GM19238 (cell line): Measurements from ENCODE around the gene ST7L.

Experiments
- DNase-seq: peaks from one replicate; pipeline ENCODE4 v3.0.0; 2011; ENCODE audit warnings: low spot score; ENCODE audit not compliant: insufficient read length

Gene ST7L

GRCh38 chr1:112618114-112618720 is 724 bp downstream of the ST7L start:
- DNase-seq, result no peak

DNA sequence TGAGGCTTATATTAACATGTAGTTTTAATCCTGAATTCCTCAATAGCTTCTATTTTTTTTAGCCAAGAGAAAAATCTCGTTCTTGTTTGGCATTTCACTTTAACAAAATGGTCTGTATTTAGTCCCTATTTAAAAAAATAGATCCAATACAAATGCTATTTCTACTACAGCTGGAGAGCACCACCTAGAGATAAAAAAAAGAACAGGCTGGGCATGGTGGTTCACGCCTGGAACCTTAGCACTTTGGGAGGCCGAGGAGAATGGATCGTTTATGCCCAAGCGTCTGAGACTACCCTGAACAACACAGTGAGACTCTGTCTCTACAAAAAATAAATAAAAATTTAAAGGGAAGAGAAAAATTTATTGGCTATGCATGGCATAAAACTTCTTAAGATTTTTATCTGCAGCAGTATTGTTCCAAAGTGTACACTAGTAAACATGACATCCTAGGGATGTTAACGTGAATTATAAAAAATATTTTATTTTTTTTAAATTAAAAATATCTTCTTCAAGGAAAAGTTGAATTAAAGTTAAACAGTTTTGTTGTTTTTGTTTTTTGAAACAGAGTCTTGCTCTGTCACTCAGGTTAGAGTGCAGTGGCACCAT is 4.4 kb downstream of the ST7L start:
- no peak for DNase-seq

- DNase-seq, result no peak
Measured at GRCh38 chr1:112605633-112606327, 13.2 kb downstream of the ST7L start.

DNA sequence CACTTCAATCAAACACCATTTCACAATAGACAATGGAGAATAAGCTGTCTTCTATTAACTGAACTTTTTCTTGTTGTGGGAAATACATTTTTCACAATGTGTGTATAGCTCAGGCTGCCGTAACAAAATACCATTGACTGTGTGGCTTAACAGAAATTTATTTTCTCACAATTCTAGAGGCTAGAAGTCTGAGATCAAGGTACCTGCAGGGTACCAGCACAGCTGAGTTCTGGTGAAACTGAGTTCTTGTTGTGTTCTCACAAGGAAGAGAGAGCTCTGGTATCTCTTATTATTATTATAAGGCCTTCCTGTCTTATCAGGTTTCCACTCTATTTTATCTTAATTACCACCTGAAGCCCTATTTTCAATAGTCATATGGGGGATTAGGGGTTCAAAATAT is 15.4 kb downstream of the ST7L start:
- DNase-seq, result no peak

DNA sequence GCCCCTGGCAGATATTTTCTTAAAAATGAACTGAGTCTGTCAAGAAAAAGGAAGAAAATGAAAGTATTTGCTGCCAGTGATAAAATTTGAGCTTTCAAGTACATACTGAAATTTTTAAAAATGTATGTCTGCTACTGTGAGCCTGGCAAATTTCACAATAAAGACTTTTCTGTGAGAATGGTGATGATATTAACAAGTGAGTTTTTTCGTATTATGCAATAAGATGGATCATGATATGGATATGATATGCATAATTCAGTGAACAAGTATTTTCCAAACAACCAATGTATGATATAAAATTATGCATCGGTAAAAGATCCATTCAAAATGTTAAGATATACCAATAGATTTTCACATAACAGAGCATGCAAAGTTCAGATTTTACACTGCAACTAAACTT is 15.9 kb downstream of the ST7L start:
- DNase-seq, result no peak

DNA sequence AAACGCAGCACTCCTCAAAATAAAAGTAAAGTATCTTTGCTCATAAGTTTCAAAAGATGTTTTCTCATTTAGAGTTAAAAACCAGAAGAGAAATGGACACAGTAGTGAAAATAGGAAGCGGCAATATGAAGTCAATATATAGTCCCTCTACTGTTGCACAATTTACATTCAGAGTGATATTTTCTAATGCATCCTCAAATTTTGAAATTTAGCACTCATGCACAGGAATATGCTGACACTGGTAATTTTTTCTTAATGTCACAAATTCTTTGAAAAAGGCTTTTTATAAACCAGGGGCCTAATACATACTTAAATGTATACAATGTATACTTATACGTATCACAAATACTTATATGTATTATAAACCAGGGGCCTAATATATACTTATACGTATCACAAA is 19.5 kb downstream of the ST7L start:
- no peak for DNase-seq

DNA sequence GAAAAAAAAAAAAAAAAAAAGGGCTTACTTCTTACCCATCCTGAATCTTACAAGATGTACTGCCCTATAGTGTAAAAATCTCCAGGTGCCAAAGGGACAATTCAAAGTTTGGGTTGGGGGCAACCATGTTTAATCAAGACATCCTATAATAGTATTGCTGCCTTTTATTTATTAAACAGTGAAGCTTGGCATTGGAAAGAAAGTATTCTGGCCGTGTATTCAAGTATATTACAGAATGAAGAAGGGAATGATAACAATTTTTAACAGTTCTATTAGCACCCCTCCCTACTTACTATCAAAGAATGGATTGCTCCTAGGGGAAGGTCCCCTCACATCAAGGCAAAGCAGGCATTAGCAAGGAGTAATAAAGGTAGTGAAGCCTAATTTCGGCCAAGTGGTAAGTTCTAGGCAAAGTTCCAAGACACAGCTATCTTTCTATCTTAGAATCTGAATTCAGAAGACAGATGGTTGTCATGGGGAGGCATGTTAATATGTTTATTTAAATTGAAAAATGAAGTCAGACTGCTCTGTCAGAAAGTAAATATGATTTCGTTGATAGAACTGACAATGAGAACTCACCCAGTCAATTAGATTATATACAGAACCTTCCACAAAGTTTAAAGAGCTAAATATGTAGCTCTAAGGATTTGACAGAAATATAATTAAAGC is 24.6 kb downstream of the ST7L start:
- DNase-seq, result no peak

- DNase-seq, result no peak
Measured at GRCh38 chr1:112589766-112590165, 29.2 kb downstream of the ST7L start.

GRCh38 chr1:112583366-112583765 is 35.6 kb downstream of the ST7L start:
- DNase-seq, result no peak

- DNase-seq, result no peak
Measured at GRCh38 chr1:112581586-112582192, 37.3 kb downstream of the ST7L start.

- no peak for DNase-seq
Measured at GRCh38 chr1:112579801-112580510, 39.0 kb downstream of the ST7L start.

DNA sequence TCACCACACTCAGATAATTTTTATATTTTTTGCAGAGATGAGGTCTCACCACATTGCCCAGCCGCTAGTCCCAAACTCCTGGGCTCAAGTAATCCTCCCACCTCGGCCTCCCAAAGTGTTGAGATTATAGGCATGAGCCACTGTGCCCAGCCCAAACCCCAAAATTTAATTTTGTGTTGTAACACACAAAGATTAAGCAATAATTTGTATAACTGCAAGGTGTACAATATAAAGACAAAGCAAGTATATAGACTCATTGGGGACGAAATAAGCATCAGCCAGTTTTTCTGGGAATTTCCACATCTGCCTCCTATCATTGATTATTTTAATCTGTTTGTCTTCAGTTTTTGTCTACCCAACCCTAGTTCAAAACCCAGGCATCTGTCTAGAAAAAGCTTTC is 42.7 kb downstream of the ST7L start:
- no peak for DNase-seq

DNA sequence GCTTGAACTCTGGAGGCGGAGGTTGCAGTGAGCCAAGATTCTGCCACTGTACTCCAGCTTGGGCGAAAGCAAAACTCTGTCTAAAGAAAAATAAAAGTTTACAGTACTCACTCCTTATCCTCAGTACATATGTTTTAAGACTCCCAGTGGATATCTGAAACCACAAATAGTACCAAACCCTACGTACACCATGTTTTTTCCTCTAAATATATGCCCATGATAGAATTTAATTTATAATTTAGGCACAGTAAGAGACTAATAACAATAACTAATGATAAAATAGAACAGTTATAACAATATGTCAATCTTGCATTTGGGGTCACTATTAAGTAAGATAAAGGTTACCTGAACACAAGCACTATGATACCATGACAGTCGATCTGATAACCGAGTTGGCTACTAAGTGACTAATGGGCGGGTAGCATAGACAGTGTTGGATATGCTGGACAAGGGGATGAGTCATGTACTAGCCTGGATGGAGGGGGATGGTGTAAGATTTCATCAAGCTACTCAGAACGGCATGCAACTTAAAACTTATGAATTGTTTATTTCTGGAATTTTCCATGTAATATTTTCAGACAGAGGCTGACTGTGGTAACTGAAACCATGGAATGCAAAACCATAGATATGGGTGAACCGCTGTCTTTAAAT is 43.7 kb downstream of the ST7L start:
- DNase-seq, result no peak

- no peak for DNase-seq
Measured at GRCh38 chr1:112565800-112566199, 53.1 kb downstream of the ST7L start.

DNA sequence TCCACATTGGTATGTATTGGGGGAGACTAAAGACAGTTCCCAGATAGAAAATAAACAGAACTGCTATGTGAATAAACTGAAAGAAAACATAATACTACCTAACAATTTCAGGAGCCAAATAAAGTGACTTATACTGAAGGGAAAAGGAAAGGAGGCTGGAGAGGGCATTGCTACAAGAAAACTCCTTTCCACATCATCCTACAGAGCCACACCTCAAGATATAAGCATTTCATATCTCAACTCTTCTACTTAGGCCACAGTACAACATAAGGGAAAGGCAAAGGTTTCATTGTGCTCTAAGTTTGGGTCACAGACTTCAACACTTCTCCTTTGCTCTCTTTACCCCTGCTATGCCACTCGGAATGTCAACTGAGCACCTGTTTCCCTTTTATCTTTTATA is 54.9 kb downstream of the ST7L start:
- DNase-seq, result no peak

- DNase-seq, result no peak
Measured at GRCh38 chr1:112563341-112563740, 55.6 kb downstream of the ST7L start.

DNA sequence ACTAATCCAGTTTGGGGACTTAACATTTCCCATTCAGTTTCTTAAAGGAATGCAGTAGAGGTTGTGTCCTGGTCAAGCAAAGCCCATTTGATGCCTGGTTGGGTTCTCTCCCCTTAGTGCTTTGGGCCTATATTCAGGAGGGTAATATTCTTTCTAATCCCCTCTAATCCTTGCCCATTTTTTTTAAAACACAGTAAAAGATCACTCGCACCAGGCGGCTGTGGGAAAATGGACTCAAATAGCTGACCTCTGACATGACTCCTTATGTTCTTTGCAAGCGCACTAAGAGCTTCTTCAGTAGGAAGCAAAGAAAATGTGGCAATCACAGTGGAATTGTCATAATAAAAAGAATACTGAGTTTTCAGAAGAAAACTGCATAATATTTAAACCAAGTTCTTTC is 60.3 kb downstream of the ST7L start:
- DNase-seq, result no peak

GRCh38 chr1:112557385-112557784 is 61.6 kb downstream of the ST7L start:
- DNase-seq, result no peak

DNA sequence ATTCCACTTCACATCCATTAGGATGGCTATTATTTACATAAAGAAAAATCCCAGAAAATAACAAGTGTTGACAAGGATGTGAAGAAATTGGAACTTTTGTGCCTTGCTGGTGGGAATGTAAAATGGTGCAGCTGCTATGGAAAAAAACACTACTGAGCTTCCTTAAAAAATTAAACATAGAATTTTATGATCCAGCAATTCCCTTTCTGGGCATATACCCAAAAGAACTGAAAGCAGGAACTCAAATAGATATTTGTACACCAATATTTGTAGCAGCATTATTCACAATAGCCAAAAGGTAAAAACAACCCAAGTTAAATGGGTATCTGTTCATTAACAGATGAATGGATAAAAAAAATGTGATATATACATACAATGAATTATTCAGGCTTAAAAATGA is 64.5 kb downstream of the ST7L start:
- DNase-seq, result no peak

DNA sequence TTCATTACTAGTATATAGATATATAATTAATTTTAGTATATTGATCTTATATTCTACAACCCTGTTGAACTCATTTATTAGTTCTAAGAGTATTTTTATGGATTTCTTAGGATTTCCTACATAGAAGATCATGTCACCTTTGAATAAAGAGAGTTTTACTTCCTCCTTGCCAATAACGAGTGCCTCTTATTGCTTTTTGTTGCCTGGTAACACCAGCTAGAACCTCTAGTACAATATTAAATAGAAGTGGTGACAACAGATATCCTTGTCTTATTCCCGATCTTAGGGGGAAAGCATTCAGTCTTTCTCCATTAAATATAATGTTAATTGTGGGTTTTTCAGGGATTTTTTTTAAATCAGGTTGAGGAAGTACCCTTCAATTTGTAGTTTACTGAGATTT is 69.4 kb downstream of the ST7L start:
- DNase-seq, result no peak

- DNase-seq, result no peak
Measured at GRCh38 chr1:112548547-112548946, 70.4 kb downstream of the ST7L start.
